Hepatocyte (in vitro differentiated cells): ENCODE results near the gene PARD3B. TPM values are rescaled to one million over a fixed set of nuclear protein-coding genes. Genes with fewer than 3 reads are reported as not detected.

Source experiments
- DNase-seq: peaks from one replicate; pipeline ENCODE4 v3.0.0-alpha.2; 2016; ENCODE audit warnings: low spot score
- H2AFZ ChIP-seq: fragments of 200-600 bp; sonication (generic); 2 replicates; pipeline ENCODE4 v1.6.0; 2016; ENCODE audit warnings: antibody characterized with exemption, mild to moderate bottlenecking
- H3K27ac ChIP-seq: fragments of 200-600 bp; sonication (generic); 2 replicates; pipeline ENCODE4 v1.5.1; 2016; ENCODE audit warnings: mild to moderate bottlenecking
- H3K27me3 ChIP-seq: fragments of 200-600 bp; sonication (generic); 2 replicates; pipeline ENCODE4 v1.6.1; 2016
- H3K36me3 ChIP-seq: fragments of 200-600 bp; sonication (generic); replicated peaks from 2 replicates; pipeline ENCODE4 v1.5.1; 2016; ENCODE audit warnings: low read depth; ENCODE audit not compliant: insufficient read depth
- H3K4me1 ChIP-seq: fragments of 200-600 bp; sonication (generic); 2 replicates; pipeline ENCODE4 v1.5.1; 2016; ENCODE audit warnings: mild to moderate bottlenecking, moderate library complexity; ENCODE audit not compliant: insufficient read depth
- H3K4me2 ChIP-seq: fragments of 200-600 bp; sonication (generic); 2 replicates; pipeline ENCODE4 v1.6.0; 2016
- H3K4me3 ChIP-seq: fragments of 200-600 bp; sonication (generic); 2 replicates; pipeline ENCODE4 v1.5.1; 2016; ENCODE audit warnings: mild to moderate bottlenecking
- H3K79me2 ChIP-seq: fragments of 200-600 bp; sonication (generic); 2 replicates; pipeline ENCODE4 v1.6.0; 2017; ENCODE audit warnings: mild to moderate bottlenecking
- H3K9me2 ChIP-seq: fragments of 200-600 bp; sonication (generic); replicated peaks from 2 replicates; pipeline ENCODE4 v1.6.0; 2017; ENCODE audit warnings: mild to moderate bottlenecking; ENCODE audit not compliant: insufficient read depth
- H3K9me3 ChIP-seq: fragments of 200-600 bp; sonication (generic); 2 replicates; pipeline ENCODE4 v1.5.1; 2016; ENCODE audit warnings: low read depth, mild to moderate bottlenecking
- H4K20me1 ChIP-seq: fragments of 200-600 bp; sonication (generic); 2 replicates; pipeline ENCODE4 v1.6.0; 2016; ENCODE audit warnings: mild to moderate bottlenecking; ENCODE audit not compliant: insufficient read depth, poor library complexity, severe bottlenecking
- EZH2 ChIP-seq: fragments of 200-600 bp; sonication (generic); IDR thresholded peaks from 2 replicates; pipeline ENCODE4 v1.6.1; 2016; ENCODE audit warnings: antibody characterized with exemption, mild to moderate bottlenecking, borderline replicate concordance
- EZH2phosphoT487 ChIP-seq: fragments of 200-600 bp; sonication (generic); IDR thresholded peaks from one replicate; pipeline ENCODE4 v1.6.1; 2018; ENCODE audit warnings: antibody characterized with exemption, mild to moderate bottlenecking, low read depth, moderate library complexity; ENCODE audit not compliant: unreplicated experiment, severe bottlenecking
- WGBS: methylation state at CpG from one replicate; pipeline ENCODE4 v1.1.6; 2016; ENCODE audit warnings: low lambda C conversion rate; ENCODE audit errors: missing lambda C conversion rate; 5-methylcytosine and 5-hydroxymethylcytosine counted together
- polyA plus RNA-seq: library from polyadenylated mRNA; unstranded; fragments of >200 nt; fragmentation: Nextera tagmentation; extraction: Ambion mirVana; gene quantifications from 2 replicates; pipeline ENCODE4 v1.2.1, GENCODE V29; 2016
- total RNA-seq: library from RNA; depleted of rRNA; stranded (reverse); fragments of >200 nt; gene quantifications from 2 replicates; pipeline ENCODE4 v1.2.3, GENCODE V29; 2014
- TF ChIP-seq, protein P1 (sequence below): fragments of 200-600 bp; sonication (generic); IDR thresholded peaks from 2 replicates; pipeline ENCODE4 v1.5.1; 2016; ENCODE audit warnings: antibody characterized with exemption, mild to moderate bottlenecking; ENCODE audit not compliant: poor library complexity

Gene PARD3B
- total and polyA plus RNA-seq, 2 experiments from 2014 or later: 11.5 to 21.7 TPM

DNA sequence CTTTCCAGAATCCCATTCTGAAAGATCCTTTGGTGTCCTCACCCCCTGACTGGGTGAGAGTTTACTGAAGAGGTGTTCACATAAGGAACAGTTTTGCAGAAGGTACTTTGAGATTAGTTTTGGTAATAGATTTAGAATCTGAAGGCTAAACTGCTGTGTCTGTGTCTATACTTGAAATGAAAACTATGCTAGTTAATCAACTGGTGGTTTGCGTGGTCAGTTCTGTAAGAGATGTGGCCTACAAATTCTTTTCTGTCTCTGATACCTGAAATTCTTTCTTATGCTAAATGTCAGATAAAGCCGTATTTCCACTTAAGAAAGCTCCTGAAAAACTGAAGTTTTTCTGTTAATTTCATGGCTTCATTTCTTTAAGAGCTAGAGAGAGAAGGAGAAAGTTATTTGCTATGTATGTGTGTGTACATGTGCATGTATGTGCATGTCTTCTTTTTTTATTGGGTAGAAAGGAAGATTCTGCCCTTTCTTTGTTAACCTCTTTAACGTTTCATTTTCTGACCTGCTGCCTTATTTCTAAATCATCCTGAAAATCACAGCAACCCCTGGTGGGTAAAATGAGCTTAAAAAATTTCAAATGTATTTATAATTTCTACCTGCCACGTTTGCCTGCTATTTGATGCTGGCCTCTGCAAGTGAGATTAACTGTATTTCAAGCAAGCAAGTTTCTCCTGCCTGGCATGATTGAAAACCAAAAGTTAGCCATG, 585.0 kb downstream of the PARD3B start:
- Histone ChIP-seq H3K4me3 (no peak overlapping the region), H3K4me2 (no peak overlapping the region), H3K27me3 (no peaks in the 10 kb centered on the region), H2AFZ (no peak overlapping the region), H3K79me2 (no peaks in the 10 kb centered on the region), H3K9me3 (no peaks in the 10 kb centered on the region), H3K4me1 (no peaks in the 10 kb centered on the region), H3K27ac (no peak overlapping the region), H3K36me3 (no peaks in the 10 kb centered on the region), H3K9me2 (no peaks in the 10 kb centered on the region), H4K20me1 (no peaks in the 10 kb centered on the region)
- DNase-seq: no peak
- 83% methylated on average over 4 of the region's 4 CpGs for WGBS
- TF ChIP-seq EZH2 (no peak), EZH2phosphoT487 (no peak)
- TF ChIP-seq, protein P1, sequence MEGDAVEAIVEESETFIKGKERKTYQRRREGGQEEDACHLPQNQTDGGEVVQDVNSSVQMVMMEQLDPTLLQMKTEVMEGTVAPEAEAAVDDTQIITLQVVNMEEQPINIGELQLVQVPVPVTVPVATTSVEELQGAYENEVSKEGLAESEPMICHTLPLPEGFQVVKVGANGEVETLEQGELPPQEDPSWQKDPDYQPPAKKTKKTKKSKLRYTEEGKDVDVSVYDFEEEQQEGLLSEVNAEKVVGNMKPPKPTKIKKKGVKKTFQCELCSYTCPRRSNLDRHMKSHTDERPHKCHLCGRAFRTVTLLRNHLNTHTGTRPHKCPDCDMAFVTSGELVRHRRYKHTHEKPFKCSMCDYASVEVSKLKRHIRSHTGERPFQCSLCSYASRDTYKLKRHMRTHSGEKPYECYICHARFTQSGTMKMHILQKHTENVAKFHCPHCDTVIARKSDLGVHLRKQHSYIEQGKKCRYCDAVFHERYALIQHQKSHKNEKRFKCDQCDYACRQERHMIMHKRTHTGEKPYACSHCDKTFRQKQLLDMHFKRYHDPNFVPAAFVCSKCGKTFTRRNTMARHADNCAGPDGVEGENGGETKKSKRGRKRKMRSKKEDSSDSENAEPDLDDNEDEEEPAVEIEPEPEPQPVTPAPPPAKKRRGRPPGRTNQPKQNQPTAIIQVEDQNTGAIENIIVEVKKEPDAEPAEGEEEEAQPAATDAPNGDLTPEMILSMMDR: no peak

DNA sequence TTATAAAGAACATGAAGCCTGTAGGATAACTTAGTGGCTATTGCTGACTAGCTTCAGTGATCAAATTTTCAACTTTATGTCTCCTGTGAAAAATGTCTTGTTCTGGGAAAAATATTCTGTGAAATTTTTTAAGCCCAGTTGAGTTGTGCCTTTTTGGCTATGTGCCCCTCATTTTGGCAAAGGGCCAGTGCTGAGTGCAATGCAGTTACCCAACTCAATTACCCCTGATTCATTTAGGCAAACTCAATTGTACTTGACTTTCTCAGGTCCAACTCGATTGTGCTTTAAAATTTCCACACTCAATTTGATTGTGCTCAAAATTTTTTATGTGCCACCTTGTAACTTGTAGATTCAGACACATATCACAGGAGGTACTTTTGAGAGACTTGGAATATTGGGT, 588.3 kb downstream of the PARD3B start:
- no peak overlapping the region for H3K4me3 ChIP-seq
- no peaks in the 10 kb centered on the region for H3K9me2 ChIP-seq
- WGBS: 83% methylated on average over 1 of the region's 1 CpG
- H4K20me1 ChIP-seq: no peaks in the 10 kb centered on the region
- no peak overlapping the region for H3K4me2 ChIP-seq
- H3K36me3 ChIP-seq: no peaks in the 10 kb centered on the region
- H3K27ac ChIP-seq: no peak overlapping the region
- H3K27me3 ChIP-seq: no peaks in the 10 kb centered on the region
- TF ChIP-seq, protein P1: no peak
- TF ChIP-seq EZH2phosphoT487: no peak
- TF ChIP-seq EZH2: no peak
- no peaks in the 10 kb centered on the region for H3K9me3 ChIP-seq
- H3K4me1 ChIP-seq: no peaks in the 10 kb centered on the region
- no peak overlapping the region for H2AFZ ChIP-seq
- no peak for DNase-seq
- no peaks in the 10 kb centered on the region for H3K79me2 ChIP-seq

DNA sequence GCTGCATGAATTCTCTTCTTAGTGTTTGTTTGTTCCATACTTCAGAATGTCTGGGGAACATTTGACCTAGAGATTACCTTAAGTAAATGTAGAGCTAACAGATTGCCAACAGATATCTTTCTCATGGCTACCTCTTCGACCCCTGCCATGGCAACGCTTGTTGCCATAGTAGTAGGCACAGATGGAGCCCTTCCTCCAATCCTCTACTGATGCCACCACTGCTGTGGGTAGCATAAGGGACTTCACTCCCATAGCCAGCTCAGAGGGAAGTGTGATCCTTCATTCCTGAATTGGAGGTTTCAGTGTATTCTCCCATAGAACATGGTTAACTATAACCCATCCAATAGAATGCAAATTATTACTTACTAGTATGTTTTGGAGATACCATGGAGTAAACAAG, 593.5 kb downstream of the PARD3B start:
- Histone ChIP-seq H4K20me1 (no peaks in the 10 kb centered on the region), H3K9me2 (no peaks in the 10 kb centered on the region), H3K27me3 (no peaks in the 10 kb centered on the region), H3K4me3 (no peak overlapping the region), H3K4me2 (no peak overlapping the region), H3K36me3 (no peaks in the 10 kb centered on the region), H3K4me1 (no peaks in the 10 kb centered on the region), H3K27ac (no peak overlapping the region), H2AFZ (no peak overlapping the region), H3K79me2 (no peaks in the 10 kb centered on the region), H3K9me3 (no peaks in the 10 kb centered on the region)
- TF ChIP-seq EZH2 (no peak), EZH2phosphoT487 (no peak)
- TF ChIP-seq, protein P1: no peak
- no peak for DNase-seq
- 95% methylated on average over 2 of the region's 2 CpGs for WGBS
